H9 (cell line): ENCODE data around the gene WBP1L. TPM values are rescaled to one million over a fixed set of nuclear protein-coding genes. Genes with fewer than 3 reads are reported as not detected.

Source experiments
- DNase-seq: peaks from one replicate; pipeline ENCODE4 v3.0.0-alpha.2; 2017
- H2AFZ ChIP-seq: one replicate; pipeline ENCODE4 v1.6.1; 2013; ENCODE audit warnings: mild to moderate bottlenecking, low read length, control low read depth, moderate library complexity
- H2AK5ac ChIP-seq: 2 replicates; pipeline ENCODE4 v1.6.1; 2013; ENCODE audit warnings: low read length, control low read depth, mixed read lengths; ENCODE audit not compliant: insufficient read length
- H2BK120ac ChIP-seq: one replicate; pipeline ENCODE4 v1.6.1; 2013; ENCODE audit warnings: low read depth, mild to moderate bottlenecking, low read length, control low read depth, inconsistent platforms; ENCODE audit not compliant: poor library complexity, severe bottlenecking
- H2BK12ac ChIP-seq: 2 replicates; pipeline ENCODE4 v1.6.1; 2013; ENCODE audit warnings: low read length, control low read depth, mixed read lengths, low read depth; ENCODE audit not compliant: insufficient read length
- H2BK15ac ChIP-seq: 2 replicates; pipeline ENCODE4 v1.6.1; 2013; ENCODE audit warnings: low read depth, low read length, control low read depth
- H2BK20ac ChIP-seq: one replicate; pipeline ENCODE4 v1.6.1; 2013; ENCODE audit warnings: low read depth, mild to moderate bottlenecking, low read length, control low read depth, inconsistent platforms; ENCODE audit not compliant: poor library complexity, severe bottlenecking
- H2BK5ac ChIP-seq: 2 replicates; pipeline ENCODE4 v1.6.1; 2013; ENCODE audit warnings: low read length, control low read depth, mixed read lengths; ENCODE audit not compliant: insufficient read length
- H3K14ac ChIP-seq: 2 replicates; pipeline ENCODE4 v1.6.1; 2013; ENCODE audit warnings: low read length, control low read depth; ENCODE audit not compliant: insufficient read depth
- H3K18ac ChIP-seq: 2 replicates; pipeline ENCODE4 v1.6.1; 2013; ENCODE audit warnings: low read depth, mild to moderate bottlenecking, mixed read lengths, low read length, control low read depth; ENCODE audit not compliant: insufficient read length
- H3K23ac ChIP-seq: 2 replicates; pipeline ENCODE4 v1.6.1; 2013; ENCODE audit warnings: low read length, control low read depth, mixed read lengths, low read depth; ENCODE audit not compliant: insufficient read length
- H3K23me2 ChIP-seq: 2 replicates; pipeline ENCODE4 v1.6.1; 2013; ENCODE audit warnings: low read depth, mild to moderate bottlenecking, mixed read lengths, low read length, control low read depth; ENCODE audit not compliant: insufficient read length, poor library complexity, severe bottlenecking
- H3K27ac ChIP-seq: 2 replicates; pipeline ENCODE4 v1.5.1; 2013; ENCODE audit warnings: low read length, control low read depth, mixed read lengths, low read depth; ENCODE audit not compliant: insufficient read length
- H3K27me3 ChIP-seq: 2 replicates; pipeline ENCODE4 v1.6.1; 2013; ENCODE audit warnings: low read length, control low read depth, inconsistent platforms; ENCODE audit not compliant: insufficient read depth
- H3K4ac ChIP-seq: 2 replicates; pipeline ENCODE4 v1.6.1; 2013; ENCODE audit warnings: low read depth, mild to moderate bottlenecking, control low read depth, inconsistent platforms, low read length, moderate library complexity
- H3K4me1 ChIP-seq: 2 replicates; pipeline ENCODE4 v1.6.1; 2013; ENCODE audit warnings: low read length, control low read depth, inconsistent platforms; ENCODE audit not compliant: insufficient read depth
- H3K4me2 ChIP-seq: 2 replicates; pipeline ENCODE4 v1.6.1; 2013; ENCODE audit warnings: low read length, control low read depth, mixed read lengths; ENCODE audit not compliant: insufficient read length, insufficient read depth
- H3K56ac ChIP-seq: 2 replicates; pipeline ENCODE4 v1.6.1; 2013; ENCODE audit warnings: low read depth, mild to moderate bottlenecking, mixed read lengths, low read length, control low read depth; ENCODE audit not compliant: insufficient read length
- H3K79me1 ChIP-seq: 2 replicates; pipeline ENCODE4 v1.6.1; 2013; ENCODE audit warnings: low read depth, mild to moderate bottlenecking, moderate library complexity, low read length, control low read depth, inconsistent platforms; ENCODE audit not compliant: insufficient read depth, poor library complexity, severe bottlenecking
- H3K79me2 ChIP-seq: 2 replicates; pipeline ENCODE4 v1.6.1; 2013; ENCODE audit warnings: low read length, control low read depth, inconsistent platforms; ENCODE audit not compliant: insufficient read depth
- H3K9ac ChIP-seq: 2 replicates; pipeline ENCODE4 v1.6.1; 2013; ENCODE audit warnings: low read length, control low read depth, mixed read lengths; ENCODE audit not compliant: insufficient read length; ENCODE audit errors: extremely low read depth
- H3K9me3 ChIP-seq: one replicate; pipeline ENCODE4 v1.6.1; 2013; ENCODE audit warnings: low read depth, low read length, inconsistent platforms; ENCODE audit not compliant: control insufficient read depth
- H3T11ph ChIP-seq: one replicate; pipeline ENCODE4 v1.6.1; 2013; ENCODE audit warnings: mild to moderate bottlenecking, low read length, control low read depth, inconsistent platforms
- H4K20me1 ChIP-seq: one replicate; pipeline ENCODE4 v1.6.1; 2013; ENCODE audit not compliant: control insufficient read depth, insufficient read length, insufficient read depth
- H4K5ac ChIP-seq: 2 replicates; pipeline ENCODE4 v1.6.1; 2013; ENCODE audit warnings: low read depth, mild to moderate bottlenecking, mixed read lengths, low read length, control low read depth; ENCODE audit not compliant: insufficient read length
- H4K8ac ChIP-seq: replicated peaks from 2 replicates; pipeline ENCODE4 v1.6.1; 2013; ENCODE audit warnings: low read length, control low read depth, mixed read lengths, low read depth; ENCODE audit not compliant: insufficient read length
- H4K91ac ChIP-seq: 2 replicates; pipeline ENCODE4 v1.6.1; 2013; ENCODE audit warnings: low read depth, mild to moderate bottlenecking, moderate library complexity, mixed read lengths, low read length, control low read depth; ENCODE audit not compliant: insufficient read length
- H3K27ac Mint-ChIP-seq, 3 experiments: 2 replicates in 2 of 3; 3 replicates in 1 of 3; pipeline ENCODE4 v1.8.0; 2020 to 2021; ENCODE audit warnings: mixed read lengths in 3 of 3, mild to moderate bottlenecking in 1 of 3, moderate library complexity in 1 of 3
- H3K27me3 Mint-ChIP-seq: 2 replicates; pipeline ENCODE4 v1.8.0; 2021; ENCODE audit warnings: low read depth, mild to moderate bottlenecking, moderate library complexity, mixed read lengths
- H3K36me3 Mint-ChIP-seq, 3 experiments: 2 replicates in 2 of 3; 3 replicates in 1 of 3; pipeline ENCODE4 v1.8.0; 2020 to 2021; ENCODE audit warnings: low read depth in 3 of 3, mixed read lengths in 3 of 3; ENCODE audit not compliant: insufficient read depth in 1 of 3
- H3K4me1 Mint-ChIP-seq, 2 experiments: 2 replicates each; pipeline ENCODE4 v1.8.0; 2020; ENCODE audit warnings: mixed read lengths in 2 of 2
- H3K4me3 Mint-ChIP-seq, 2 experiments: 2 replicates in 1 of 2; 3 replicates in 1 of 2; pipeline ENCODE4 v1.8.0; 2020 to 2021; ENCODE audit warnings: mild to moderate bottlenecking in 2 of 2, mixed read lengths in 2 of 2, moderate library complexity in 1 of 2
- H3K9me3 Mint-ChIP-seq, 2 experiments: 2 replicates in 1 of 2; 3 replicates in 1 of 2; pipeline ENCODE4 v1.8.0; 2020; ENCODE audit warnings: mild to moderate bottlenecking in 2 of 2, mixed read lengths in 2 of 2, moderate library complexity in 1 of 2
- CTCF ChIP-seq: fragments of 200-600 bp; sonication (generic); conservative IDR thresholded peaks from 3 replicates; pipeline ENCODE4 v1.8.0; 2021; ENCODE audit warnings: antibody characterized with exemption, mild to moderate bottlenecking
- WGBS: extraction: QIAGEN DNeasy Blood & Tissue Kit; methylation state at CpG from one replicate; pipeline ENCODE4 v1.1.7; 2013; ENCODE audit warnings: missing lambda C conversion rate, low lambda C conversion rate, mixed read lengths; ENCODE audit not compliant: insufficient read length; ENCODE audit errors: extremely low coverage; 5-methylcytosine and 5-hydroxymethylcytosine counted together
- total RNA-seq: library from RNA; stranded (reverse); gene quantifications from 2 replicates; pipeline ENCODE4 v1.2.1, GENCODE V29; 2021

The WBP1L gene
- total RNA-seq, 1 experiment from 2014 or later: 23.8 TPM

- H3K14ac ChIP-seq: no peak overlapping the region
- H3K27ac Mint-ChIP-seq: no peak overlapping the region
- H2BK120ac ChIP-seq: no peak overlapping the region
- no peak overlapping the region for H3K4me2 ChIP-seq
- H3K4me3 Mint-ChIP-seq: no peak overlapping the region
- H4K5ac ChIP-seq: no peak overlapping the region
- H2BK12ac ChIP-seq: no peak overlapping the region
- H3K23me2 ChIP-seq: no peaks in the 10 kb centered on the region
- peaks cover 23 to 26% of the 10 kb centered on the region in 2 experiments for H3K9me3 Mint-ChIP-seq
- no peaks in the 10 kb centered on the region for H3K79me1 ChIP-seq
- no peak overlapping the region for H3K18ac ChIP-seq
- H2AK5ac ChIP-seq: no peak overlapping the region
- no peak overlapping the region for H2BK15ac ChIP-seq
- TF ChIP-seq CTCF: no peak
- peaks cover 19% of the 10 kb centered on the region for H3K27me3 Mint-ChIP-seq
- H4K20me1 ChIP-seq: no peaks in the 10 kb centered on the region
- no peak overlapping the region for H3K27ac ChIP-seq
- no peak overlapping the region for H4K8ac ChIP-seq
- no peak overlapping the region for H3K9ac ChIP-seq
- no peak overlapping the region for H2BK5ac ChIP-seq
- H4K91ac ChIP-seq: no peak overlapping the region
- H2BK20ac ChIP-seq: no peak overlapping the region
- H3K9me3 ChIP-seq: peaks cover 5% of the 10 kb centered on the region
- H3K36me3 Mint-ChIP-seq: peaks cover 8 to 19% (median 9%) of the 10 kb centered on the region in 3 experiments; a peak in 6 of 7 replicates
- no CpG with 5 or more reads among the region's 11 CpGs for WGBS
- no peak overlapping the region for H3K56ac ChIP-seq
- no peak overlapping the region for H2AFZ ChIP-seq
- H3K79me2 ChIP-seq: no peaks in the 10 kb centered on the region
- H3K23ac ChIP-seq: no peak overlapping the region
- H3T11ph ChIP-seq: no peak overlapping the region
- H3K4ac ChIP-seq: no peak overlapping the region
- H3K4me1 ChIP-seq: no peaks in the 10 kb centered on the region
- no peak for DNase-seq
- H3K4me1 Mint-ChIP-seq: peaks cover 4 to 7% of the 10 kb centered on the region in 2 experiments
- H3K27me3 ChIP-seq: no peaks in the 10 kb centered on the region
Measured at GRCh38 chr10:102841827-102842345, 98.1 kb downstream of the WBP1L start.
